ENCODE measurements around the gene PARD3.
"Not testable (repeated sequence)": the region's sequence is repeated elsewhere in the genome, so short reads cannot be mapped to it uniquely, and the experiment has no call there.

PARD3 gene

GRCh38 chr10:34406463-34407323, 408.4 kb downstream of the PARD3 start:
- no peak for DNase-seq

- no peak for DNase-seq
These were observed 409.3 kb downstream of the PARD3 start for GRCh38 chr10:34405611-34406462.

GRCh38 chr10:34403512-34403911, 411.6 kb downstream of the PARD3 start:
- no peak for DNase-seq

- DNase-seq, result no peak
These were observed 415.0 kb downstream of the PARD3 start for GRCh38 chr10:34400075-34400474.

GRCh38 chr10:34399013-34399412, 416.1 kb downstream of the PARD3 start:
- no peak for DNase-seq

GRCh38 chr10:34397324-34397723, 417.8 kb downstream of the PARD3 start:
- no peak for DNase-seq

- no peak for DNase-seq
These were observed 418.4 kb downstream of the PARD3 start for GRCh38 chr10:34396663-34397062.

- DNase-seq, result no peak
These were observed 422.4 kb downstream of the PARD3 start for GRCh38 chr10:34392641-34393170.

- DNase-seq, result not testable (repeated sequence)
These were observed 423.9 kb downstream of the PARD3 start for GRCh38 chr10:34391168-34391567.

- no peak for DNase-seq
These were observed 425.3 kb downstream of the PARD3 start for GRCh38 chr10:34389801-34390200.

- DNase-seq, result no peak
These were observed 428.2 kb downstream of the PARD3 start for GRCh38 chr10:34386921-34387320.

- no peak for DNase-seq
These were observed 430.7 kb downstream of the PARD3 start for GRCh38 chr10:34384372-34384771.

- DNase-seq, result no peak
These were observed 432.5 kb downstream of the PARD3 start for GRCh38 chr10:34382626-34383025.

- DNase-seq, result no peak
These were observed 434.2 kb downstream of the PARD3 start for GRCh38 chr10:34380856-34381255.

- DNase-seq, result no peak
These were observed 436.8 kb downstream of the PARD3 start for GRCh38 chr10:34378297-34378696.

GRCh38 chr10:34377833-34378232, 437.3 kb downstream of the PARD3 start:
- no peak for DNase-seq

- no peak for DNase-seq
These were observed 440.6 kb downstream of the PARD3 start for GRCh38 chr10:34374356-34375045.

- no peak for DNase-seq
These were observed 441.9 kb downstream of the PARD3 start for GRCh38 chr10:34373211-34373610.

- DNase-seq, result no peak
These were observed 442.6 kb downstream of the PARD3 start for GRCh38 chr10:34372509-34372908.

GRCh38 chr10:34370126-34370525, 445.0 kb downstream of the PARD3 start:
- DNase-seq, result no peak

GRCh38 chr10:34369120-34369519, 446.0 kb downstream of the PARD3 start:
- DNase-seq, result no peak

GRCh38 chr10:34364253-34365037, 450.7 kb downstream of the PARD3 start:
- DNase-seq, result no peak
